ENCODE data around the gene EAF1. TPM values are rescaled to one million over a fixed set of nuclear protein-coding genes. Genes with fewer than 3 reads are reported as not detected.
"Not testable (repeated sequence)": the region's sequence is repeated elsewhere in the genome, so short reads cannot be mapped to it uniquely, and the experiment has no call there.

EAF1 gene
- total and polyA plus RNA-seq, 2 donors (not counting 1 experiment from before 2014, with no cell fraction given) = 11.1 to 22.6 TPM

DNA sequence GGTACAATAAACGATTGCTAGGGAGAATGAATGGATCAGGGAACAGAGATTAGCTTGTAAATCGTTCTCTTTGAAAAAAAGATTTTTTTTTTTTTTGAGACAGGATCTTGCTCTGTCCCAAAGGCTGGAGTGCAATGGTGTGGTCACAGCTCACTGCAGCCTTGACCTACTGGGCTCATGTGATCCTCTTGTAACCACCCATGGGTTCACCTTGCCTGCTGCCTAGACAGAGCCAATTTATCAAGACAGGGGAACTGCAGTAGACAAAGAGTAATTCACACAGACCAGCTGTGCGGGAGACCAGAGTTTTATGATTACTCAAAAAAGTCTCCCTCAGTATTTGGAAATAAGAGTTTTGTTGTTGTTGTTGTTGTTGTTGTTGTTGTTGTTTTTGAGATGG lies 39.7 kb upstream of the EAF1 start:
- TF ChIP-seq EZH2 (IDR thresholded peaks at IDR 0.05; ENCODE audit: low read length, missing control alignments) = no peak
- TF ChIP-seq, protein P1, sequence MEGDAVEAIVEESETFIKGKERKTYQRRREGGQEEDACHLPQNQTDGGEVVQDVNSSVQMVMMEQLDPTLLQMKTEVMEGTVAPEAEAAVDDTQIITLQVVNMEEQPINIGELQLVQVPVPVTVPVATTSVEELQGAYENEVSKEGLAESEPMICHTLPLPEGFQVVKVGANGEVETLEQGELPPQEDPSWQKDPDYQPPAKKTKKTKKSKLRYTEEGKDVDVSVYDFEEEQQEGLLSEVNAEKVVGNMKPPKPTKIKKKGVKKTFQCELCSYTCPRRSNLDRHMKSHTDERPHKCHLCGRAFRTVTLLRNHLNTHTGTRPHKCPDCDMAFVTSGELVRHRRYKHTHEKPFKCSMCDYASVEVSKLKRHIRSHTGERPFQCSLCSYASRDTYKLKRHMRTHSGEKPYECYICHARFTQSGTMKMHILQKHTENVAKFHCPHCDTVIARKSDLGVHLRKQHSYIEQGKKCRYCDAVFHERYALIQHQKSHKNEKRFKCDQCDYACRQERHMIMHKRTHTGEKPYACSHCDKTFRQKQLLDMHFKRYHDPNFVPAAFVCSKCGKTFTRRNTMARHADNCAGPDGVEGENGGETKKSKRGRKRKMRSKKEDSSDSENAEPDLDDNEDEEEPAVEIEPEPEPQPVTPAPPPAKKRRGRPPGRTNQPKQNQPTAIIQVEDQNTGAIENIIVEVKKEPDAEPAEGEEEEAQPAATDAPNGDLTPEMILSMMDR (conservative IDR thresholded peaks at IDR 0.05 in 1 of 2, IDR thresholded peaks at IDR 0.05 in 1 of 2; ENCODE audit: low read depth in 1 of 2, low read length in 2 of 2) = no peak
- Histone ChIP-seq H3K9ac (ENCODE audit: insufficient read depth, low read length) (no peak overlapping the region), H3K27ac (ENCODE audit: insufficient read depth, low read length) (no peak overlapping the region)

DNA sequence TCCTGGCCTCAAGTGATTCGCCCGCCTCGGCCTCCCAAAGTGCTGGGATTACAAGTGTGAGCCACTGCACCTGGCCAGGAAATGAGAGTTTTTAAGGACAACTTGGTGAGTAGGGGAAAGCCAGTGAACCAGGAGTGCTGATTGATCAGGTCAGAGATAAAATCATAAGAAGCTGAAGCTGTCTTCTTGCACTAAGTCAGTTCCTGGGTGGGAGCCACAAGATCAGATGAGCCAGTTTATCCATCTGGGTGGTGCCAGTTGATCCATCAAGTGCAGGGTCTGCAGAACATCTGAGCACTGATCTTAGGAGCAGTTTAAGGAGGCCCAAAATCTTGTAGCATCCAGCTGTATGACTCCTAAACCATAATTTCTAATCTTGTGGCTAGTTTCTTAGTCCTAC lies 39.1 kb upstream of the EAF1 start:
- not testable (repeated sequence) for H3K27ac ChIP-seq (ENCODE audit: insufficient read depth, low read length); H3K9me3 ChIP-seq (ENCODE audit: control insufficient read depth, insufficient read depth, low read depth, low read length)

More for the DNA sequence above, 39.7 kb upstream of the EAF1 start:
- no peaks in the 10 kb centered on the region for H3K27me3 ChIP-seq (ENCODE audit: control insufficient read depth, insufficient read depth, low read length)
- H2AFZ ChIP-seq (ENCODE audit: low read length) = no peak overlapping the region
- no peaks in the 10 kb centered on the region for H3K36me3 ChIP-seq (ENCODE audit: control insufficient read depth, insufficient read depth, low read length)
- H3K79me2 ChIP-seq (ENCODE audit: control insufficient read depth, insufficient read depth, low read length) = no peaks in the 10 kb centered on the region
- H3K4me1 ChIP-seq (ENCODE audit: control insufficient read depth, extremely low read depth, insufficient read depth, low read length) = no peaks in the 10 kb centered on the region
- no peak overlapping the region for H3K4me2 ChIP-seq (ENCODE audit: extremely low read depth, insufficient read depth, low read length)
- no peaks in the 10 kb centered on the region for H3K9me3 ChIP-seq (ENCODE audit: control insufficient read depth, insufficient read depth, low read depth, low read length)
- no peak for DNase-seq (ENCODE audit: low read depth in 2 of 2)
- H3K4me3 ChIP-seq (replicated peaks in 1 of 4; ENCODE audit: control extremely low read depth in 1 of 4, insufficient read depth in 1 of 4, low read depth in 3 of 4, low read length in 4 of 4) = no peak overlapping the region
- no peaks in the 10 kb centered on the region for H4K20me1 ChIP-seq (ENCODE audit: control insufficient read depth, extremely low read depth, insufficient read depth, low read length)

DNA sequence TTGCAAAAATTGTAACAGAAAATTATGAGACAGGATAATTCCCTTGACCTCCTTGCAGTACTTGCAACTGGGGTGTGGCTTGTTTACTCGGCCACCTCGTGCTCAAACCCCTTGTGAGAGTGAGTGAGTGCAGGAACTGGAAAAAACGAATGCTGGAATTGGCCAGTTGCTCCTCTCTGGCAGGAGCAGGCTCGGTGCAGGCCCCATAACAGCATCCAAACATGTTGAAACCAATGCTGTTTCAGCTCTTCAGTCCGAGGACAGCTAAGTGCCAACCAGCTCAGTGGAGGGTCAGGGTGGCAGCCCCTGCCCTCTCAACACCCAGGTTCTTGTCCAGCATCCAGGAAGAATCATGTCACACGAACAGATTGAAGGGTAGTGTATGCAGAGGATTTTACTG lies 36.9 kb upstream of the EAF1 start:
- Histone ChIP-seq H3K4me1 (ENCODE audit: control insufficient read depth, extremely low read depth, insufficient read depth, low read length) (no peaks in the 10 kb centered on the region), H3K79me2 (ENCODE audit: control insufficient read depth, insufficient read depth, low read length) (no peaks in the 10 kb centered on the region), H3K27me3 (ENCODE audit: control insufficient read depth, insufficient read depth, low read length) (no peaks in the 10 kb centered on the region), H3K36me3 (ENCODE audit: control insufficient read depth, insufficient read depth, low read length) (no peaks in the 10 kb centered on the region), H3K4me3 (replicated peaks in 1 of 4; ENCODE audit: control extremely low read depth in 1 of 4, insufficient read depth in 1 of 4, low read depth in 3 of 4, low read length in 4 of 4) (no peak overlapping the region), H4K20me1 (ENCODE audit: control insufficient read depth, extremely low read depth, insufficient read depth, low read length) (no peaks in the 10 kb centered on the region), H3K9me3 (ENCODE audit: control insufficient read depth, insufficient read depth, low read depth, low read length) (no peaks in the 10 kb centered on the region), H3K9ac (ENCODE audit: insufficient read depth, low read length) (no peak overlapping the region), H2AFZ (ENCODE audit: low read length) (no peak overlapping the region), H3K27ac (ENCODE audit: insufficient read depth, low read length) (no peak overlapping the region), H3K4me2 (ENCODE audit: extremely low read depth, insufficient read depth, low read length) (no peak overlapping the region)
- no peak for TF ChIP-seq EZH2 (IDR thresholded peaks at IDR 0.05; ENCODE audit: low read length, missing control alignments)
- no peak for DNase-seq (ENCODE audit: low read depth in 2 of 2)

More for the DNA sequence above, 39.1 kb upstream of the EAF1 start:
- not testable (repeated sequence) for H2AFZ ChIP-seq (ENCODE audit: low read length); H3K79me2 ChIP-seq (ENCODE audit: control insufficient read depth, insufficient read depth, low read length); H3K4me1 ChIP-seq (ENCODE audit: control insufficient read depth, extremely low read depth, insufficient read depth, low read length); H4K20me1 ChIP-seq (ENCODE audit: control insufficient read depth, extremely low read depth, insufficient read depth, low read length); DNase-seq (ENCODE audit: low read depth in 2 of 2); H3K4me3 ChIP-seq (replicated peaks in 1 of 4; ENCODE audit: control extremely low read depth in 1 of 4, insufficient read depth in 1 of 4, low read depth in 3 of 4, low read length in 4 of 4); H3K27me3 ChIP-seq (ENCODE audit: control insufficient read depth, insufficient read depth, low read length); H3K36me3 ChIP-seq (ENCODE audit: control insufficient read depth, insufficient read depth, low read length); H3K9ac ChIP-seq (ENCODE audit: insufficient read depth, low read length); H3K4me2 ChIP-seq (ENCODE audit: extremely low read depth, insufficient read depth, low read length)

DNA sequence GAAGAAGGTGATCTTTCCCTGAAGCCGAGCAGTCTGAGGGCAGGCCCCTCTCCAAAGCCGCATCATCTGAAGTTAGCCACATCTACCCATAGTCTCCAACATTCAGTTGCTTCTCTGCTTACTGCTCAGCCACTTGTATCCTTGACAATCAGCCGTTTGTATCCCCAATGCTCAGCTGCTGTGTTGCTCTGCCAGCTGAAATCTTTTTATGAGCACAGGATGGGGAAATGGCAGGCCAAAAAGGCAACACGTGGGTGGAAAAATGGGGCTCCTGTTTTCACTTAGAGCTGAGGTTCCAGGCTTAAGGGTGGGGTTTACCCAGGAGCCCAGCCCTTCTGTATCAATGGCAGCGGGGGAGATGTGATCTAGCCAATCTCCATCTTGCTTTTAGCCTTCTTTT lies 36.4 kb upstream of the EAF1 start:
- no peaks in the 10 kb centered on the region for H3K36me3 ChIP-seq (ENCODE audit: control insufficient read depth, insufficient read depth, low read length)
- H3K4me1 ChIP-seq (ENCODE audit: control insufficient read depth, extremely low read depth, insufficient read depth, low read length) = no peaks in the 10 kb centered on the region
- H3K79me2 ChIP-seq (ENCODE audit: control insufficient read depth, insufficient read depth, low read length) = no peaks in the 10 kb centered on the region
- H3K4me3 ChIP-seq (replicated peaks in 1 of 4; ENCODE audit: control extremely low read depth in 1 of 4, insufficient read depth in 1 of 4, low read depth in 3 of 4, low read length in 4 of 4) = no peak overlapping the region
- DNase-seq (ENCODE audit: low read depth in 2 of 2) = no peak
- no peak overlapping the region for H2AFZ ChIP-seq (ENCODE audit: low read length)
- no peaks in the 10 kb centered on the region for H3K27me3 ChIP-seq (ENCODE audit: control insufficient read depth, insufficient read depth, low read length)
- no peak overlapping the region for H3K4me2 ChIP-seq (ENCODE audit: extremely low read depth, insufficient read depth, low read length)
- TF ChIP-seq, protein P1 (conservative IDR thresholded peaks at IDR 0.05 in 1 of 2, IDR thresholded peaks at IDR 0.05 in 1 of 2; ENCODE audit: low read depth in 1 of 2, low read length in 2 of 2) = no peak
- no peak for TF ChIP-seq EZH2 (IDR thresholded peaks at IDR 0.05; ENCODE audit: low read length, missing control alignments)
- H3K27ac ChIP-seq (ENCODE audit: insufficient read depth, low read length) = no peak overlapping the region
- H3K9ac ChIP-seq (ENCODE audit: insufficient read depth, low read length) = no peak overlapping the region
- H4K20me1 ChIP-seq (ENCODE audit: control insufficient read depth, extremely low read depth, insufficient read depth, low read length) = no peaks in the 10 kb centered on the region
- H3K9me3 ChIP-seq (ENCODE audit: control insufficient read depth, insufficient read depth, low read depth, low read length) = no peaks in the 10 kb centered on the region

DNA sequence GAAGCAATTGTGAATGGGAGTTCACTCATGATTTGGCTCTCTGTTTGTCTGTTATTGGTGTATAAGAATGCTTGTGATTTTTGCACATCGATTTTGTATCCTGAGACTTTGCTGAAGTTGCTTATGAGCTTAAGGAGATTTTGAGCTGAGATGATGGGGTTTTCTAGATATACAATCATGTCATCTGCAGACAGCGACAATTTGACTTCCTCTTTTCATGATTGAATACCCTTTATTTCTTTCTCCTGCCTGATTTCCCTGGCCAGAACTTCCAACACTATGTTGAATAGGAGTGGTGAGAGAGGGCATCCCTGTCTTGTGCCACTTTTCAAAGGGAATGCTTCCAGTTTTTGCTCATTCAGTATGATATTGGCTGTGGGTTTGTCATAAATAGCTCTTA lies 34.1 kb upstream of the EAF1 start:
- not testable (repeated sequence) for H3K79me2 ChIP-seq (ENCODE audit: control insufficient read depth, insufficient read depth, low read length); H3K36me3 ChIP-seq (ENCODE audit: control insufficient read depth, insufficient read depth, low read length); H3K27me3 ChIP-seq (ENCODE audit: control insufficient read depth, insufficient read depth, low read length); H2AFZ ChIP-seq (ENCODE audit: low read length); H3K27ac ChIP-seq (ENCODE audit: insufficient read depth, low read length); H3K9ac ChIP-seq (ENCODE audit: insufficient read depth, low read length); H3K9me3 ChIP-seq (ENCODE audit: control insufficient read depth, insufficient read depth, low read depth, low read length); H3K4me2 ChIP-seq (ENCODE audit: extremely low read depth, insufficient read depth, low read length); H4K20me1 ChIP-seq (ENCODE audit: control insufficient read depth, extremely low read depth, insufficient read depth, low read length); DNase-seq (ENCODE audit: low read depth in 2 of 2); H3K4me1 ChIP-seq (ENCODE audit: control insufficient read depth, extremely low read depth, insufficient read depth, low read length); H3K4me3 ChIP-seq (replicated peaks in 1 of 4; ENCODE audit: control extremely low read depth in 1 of 4, insufficient read depth in 1 of 4, low read depth in 3 of 4, low read length in 4 of 4)
